ENCODE measurements around the gene SEC24C.
A peak's percentile ranks its signal among the peaks of the same experiment; 100 is the strongest.
"Not testable (repeated sequence)": the region's sequence is repeated elsewhere in the genome, so short reads cannot be mapped to it uniquely, and the experiment has no call there.

Gene SEC24C, protein sequence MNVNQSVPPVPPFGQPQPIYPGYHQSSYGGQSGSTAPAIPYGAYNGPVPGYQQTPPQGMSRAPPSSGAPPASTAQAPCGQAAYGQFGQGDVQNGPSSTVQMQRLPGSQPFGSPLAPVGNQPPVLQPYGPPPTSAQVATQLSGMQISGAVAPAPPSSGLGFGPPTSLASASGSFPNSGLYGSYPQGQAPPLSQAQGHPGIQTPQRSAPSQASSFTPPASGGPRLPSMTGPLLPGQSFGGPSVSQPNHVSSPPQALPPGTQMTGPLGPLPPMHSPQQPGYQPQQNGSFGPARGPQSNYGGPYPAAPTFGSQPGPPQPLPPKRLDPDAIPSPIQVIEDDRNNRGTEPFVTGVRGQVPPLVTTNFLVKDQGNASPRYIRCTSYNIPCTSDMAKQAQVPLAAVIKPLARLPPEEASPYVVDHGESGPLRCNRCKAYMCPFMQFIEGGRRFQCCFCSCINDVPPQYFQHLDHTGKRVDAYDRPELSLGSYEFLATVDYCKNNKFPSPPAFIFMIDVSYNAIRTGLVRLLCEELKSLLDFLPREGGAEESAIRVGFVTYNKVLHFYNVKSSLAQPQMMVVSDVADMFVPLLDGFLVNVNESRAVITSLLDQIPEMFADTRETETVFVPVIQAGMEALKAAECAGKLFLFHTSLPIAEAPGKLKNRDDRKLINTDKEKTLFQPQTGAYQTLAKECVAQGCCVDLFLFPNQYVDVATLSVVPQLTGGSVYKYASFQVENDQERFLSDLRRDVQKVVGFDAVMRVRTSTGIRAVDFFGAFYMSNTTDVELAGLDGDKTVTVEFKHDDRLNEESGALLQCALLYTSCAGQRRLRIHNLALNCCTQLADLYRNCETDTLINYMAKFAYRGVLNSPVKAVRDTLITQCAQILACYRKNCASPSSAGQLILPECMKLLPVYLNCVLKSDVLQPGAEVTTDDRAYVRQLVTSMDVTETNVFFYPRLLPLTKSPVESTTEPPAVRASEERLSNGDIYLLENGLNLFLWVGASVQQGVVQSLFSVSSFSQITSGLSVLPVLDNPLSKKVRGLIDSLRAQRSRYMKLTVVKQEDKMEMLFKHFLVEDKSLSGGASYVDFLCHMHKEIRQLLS

DNA sequence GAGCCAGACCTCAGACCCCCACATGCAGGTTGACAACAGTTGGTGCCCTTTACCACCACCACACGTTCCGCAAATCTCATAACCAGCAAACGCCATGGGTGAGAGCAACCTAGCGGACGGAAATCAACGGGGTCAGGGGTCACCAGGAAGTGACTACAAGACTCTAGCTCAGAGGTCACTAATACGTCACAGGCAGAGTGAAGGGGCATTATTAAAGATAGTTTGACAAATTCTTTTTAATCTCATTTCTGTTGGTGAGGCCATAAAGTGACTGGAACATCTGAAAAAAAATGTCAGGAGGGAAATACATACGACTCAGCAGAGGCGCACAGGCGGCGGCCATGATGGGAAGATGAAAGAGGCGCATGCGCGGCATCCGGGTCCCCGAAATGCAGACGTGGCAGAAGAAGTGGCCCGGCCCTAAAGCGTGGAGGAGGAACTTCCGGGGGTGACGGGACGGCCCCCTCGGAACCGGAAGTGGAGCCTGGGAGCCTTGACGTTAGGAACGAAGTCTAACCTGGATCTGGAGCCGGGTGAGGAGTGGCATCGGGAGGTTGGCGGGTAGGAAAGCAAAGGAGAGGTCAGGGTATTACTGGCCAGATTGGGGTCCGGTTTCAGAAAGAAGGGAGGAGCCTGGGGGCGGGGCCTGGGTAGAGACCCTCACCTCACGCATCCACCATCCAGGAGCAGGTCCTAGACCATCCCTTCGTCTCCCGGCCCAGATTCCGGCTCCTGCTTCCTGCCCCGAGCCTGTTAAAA lies at the start of gene SEC24C:
SEC24C (plus strand) TSS at position 468 of the 759 bp plus-strand sequence. CDS start 2,461 bp downstream, outside the sequence.
- DNase-seq (ENCODE audit: low spot score) = peak; percentile 95

DNA sequence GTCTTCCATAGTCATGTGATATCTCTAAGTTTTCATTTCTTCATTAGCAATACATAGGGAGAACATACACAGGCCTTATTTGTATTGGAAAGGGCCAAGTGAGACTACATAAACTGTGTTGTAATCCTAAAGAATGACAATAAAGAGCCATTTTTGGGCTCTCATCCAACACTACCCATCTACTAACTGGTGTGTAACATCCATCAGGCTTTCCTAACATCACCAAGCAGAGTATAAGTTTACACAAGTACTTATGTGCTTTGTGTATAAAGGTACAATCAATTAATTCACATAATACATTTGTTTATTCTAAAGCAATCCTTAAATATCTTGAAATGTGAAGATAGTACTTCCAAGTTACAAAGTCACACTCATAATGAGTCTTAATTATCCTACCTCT lies 48.9 kb upstream of the SEC24C start:
- not testable (repeated sequence) for DNase-seq (ENCODE audit: low spot score)

DNA sequence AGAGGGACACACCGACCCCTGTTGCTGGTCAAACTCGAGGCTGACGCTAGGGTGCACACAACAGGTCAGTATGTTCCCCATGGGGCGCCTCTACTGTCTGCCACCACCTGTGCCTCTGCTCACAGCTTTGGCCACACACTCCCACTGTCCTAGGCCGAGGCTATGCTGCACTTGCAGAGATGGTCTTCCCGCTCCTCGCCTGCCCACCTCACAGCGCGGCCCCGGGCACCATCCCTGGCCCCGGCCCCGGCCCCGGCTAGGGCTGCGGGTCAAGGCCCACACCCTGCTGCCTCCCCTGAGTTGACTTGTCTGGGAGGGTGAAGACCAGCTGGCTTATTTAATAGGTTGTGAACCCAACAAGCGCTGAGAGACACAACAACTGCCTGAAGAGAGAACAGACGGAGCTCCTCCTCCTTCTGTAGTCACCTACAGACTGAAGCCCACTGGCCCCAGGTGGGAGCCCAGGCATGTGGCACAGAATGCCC lies 46.5 kb upstream of the SEC24C start, which contains the start of gene AGAP5:
AGAP5 (minus strand) TSS at position 435 of the 485 bp plus-strand sequence; CDS start at position 81, 354 bp downstream.
- not testable (repeated sequence) for DNase-seq (ENCODE audit: low spot score)

- DNase-seq (ENCODE audit: low spot score) = not testable (repeated sequence)
These were observed 45.4 kb upstream of the SEC24C start for GRCh38 chr10:73698819-73699218.

- DNase-seq (ENCODE audit: low spot score) = not testable (repeated sequence)
These were observed 40.2 kb upstream of the SEC24C start for GRCh38 chr10:73703924-73704323.

DNA sequence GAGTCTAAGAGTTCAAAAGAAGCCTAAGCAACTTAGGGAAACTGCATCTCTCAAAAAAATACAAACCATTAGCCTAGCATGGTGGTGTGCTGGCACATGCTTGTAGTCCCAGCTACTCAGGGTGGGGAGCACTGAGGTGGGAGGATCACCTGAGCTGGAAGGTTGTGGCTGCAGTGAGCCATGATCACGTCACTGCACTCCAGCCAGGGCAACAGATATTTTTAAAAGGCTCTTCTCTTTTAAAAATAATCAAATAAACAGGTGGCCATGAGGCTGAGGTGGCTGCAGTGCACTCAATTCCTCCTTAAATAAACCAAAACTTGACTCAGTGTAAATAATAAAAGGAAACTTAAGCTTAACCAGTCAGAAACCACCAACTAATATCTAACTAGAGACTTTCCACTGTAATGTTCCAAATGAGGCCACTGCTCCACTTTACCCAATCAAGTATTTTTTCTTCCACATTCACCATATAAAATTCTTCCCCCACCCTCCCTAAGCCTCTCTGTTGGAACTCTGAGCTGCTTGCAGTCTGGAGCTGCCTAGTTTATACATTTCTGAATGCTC lies 38.6 kb upstream of the SEC24C start:
- not testable (repeated sequence) for DNase-seq (ENCODE audit: low spot score)

DNA sequence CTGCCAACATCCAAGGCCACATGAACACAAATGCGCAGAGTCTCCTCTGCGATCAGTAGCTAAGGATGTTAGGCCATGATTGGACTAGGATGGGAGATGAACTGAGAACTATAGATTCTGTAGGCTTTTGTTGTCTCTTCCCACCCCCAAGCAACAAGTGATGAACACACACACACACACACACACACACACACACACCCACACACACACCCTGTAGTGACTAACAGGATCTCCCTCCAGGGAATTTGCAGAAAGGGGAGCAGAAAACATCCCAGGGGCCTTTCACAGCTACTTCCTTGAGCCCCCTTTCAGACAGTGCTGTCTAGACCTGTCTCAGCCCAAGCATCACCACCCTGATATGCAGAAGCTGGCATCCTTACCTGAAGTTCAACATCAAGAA lies 37.7 kb upstream of the SEC24C start:
- DNase-seq (ENCODE audit: low spot score) = not testable (repeated sequence)

DNA sequence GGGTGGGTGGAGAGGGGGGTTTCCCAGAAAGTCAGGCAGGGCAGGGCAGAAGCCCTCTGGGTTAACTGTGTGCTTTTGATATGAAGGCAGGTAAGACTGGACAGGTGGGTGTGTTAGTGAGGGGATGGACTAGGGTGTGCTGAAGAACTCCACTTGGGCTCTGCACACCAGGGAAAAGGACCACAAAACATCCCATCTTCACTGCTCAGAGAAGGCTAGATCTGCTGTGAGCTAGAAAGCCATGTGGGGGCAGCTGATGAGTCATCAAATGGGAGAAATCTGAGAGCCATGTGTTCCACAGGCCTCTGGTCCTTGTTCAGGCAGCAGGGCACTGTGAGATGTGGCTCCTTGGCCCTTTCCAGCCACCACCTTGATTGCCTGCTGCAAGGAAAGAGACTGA lies 36.5 kb upstream of the SEC24C start:
- not testable (repeated sequence) for DNase-seq (ENCODE audit: low spot score)

DNA sequence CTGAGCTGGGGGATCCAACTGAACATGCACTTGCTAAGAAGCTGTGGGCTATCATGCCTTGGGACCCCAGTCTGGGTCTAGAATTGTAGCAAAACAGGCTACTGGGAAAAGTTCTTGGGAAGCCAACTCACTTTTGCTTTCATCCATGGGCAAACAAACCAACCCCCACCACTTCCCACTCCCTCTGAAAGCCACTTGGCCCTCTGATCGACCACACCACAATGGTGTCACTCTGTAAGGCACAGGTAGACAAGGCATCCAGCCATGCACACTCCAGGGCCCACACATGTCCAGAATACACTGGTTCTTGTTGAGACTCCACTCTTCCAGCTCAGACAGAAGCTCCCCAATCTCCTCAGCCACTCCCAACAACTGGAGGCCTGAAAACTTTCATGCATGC lies 36.0 kb upstream of the SEC24C start:
- not testable (repeated sequence) for DNase-seq (ENCODE audit: low spot score)

- DNase-seq (ENCODE audit: low spot score) = not testable (repeated sequence)
These were observed 32.5 kb upstream of the SEC24C start for GRCh38 chr10:73711683-73712082.

GRCh38 chr10:73713912-73714311 lies 30.3 kb upstream of the SEC24C start:
- DNase-seq (ENCODE audit: low spot score) = not testable (repeated sequence)

GRCh38 chr10:73714483-73714882 lies 29.7 kb upstream of the SEC24C start:
- not testable (repeated sequence) for DNase-seq (ENCODE audit: low spot score)

- DNase-seq (ENCODE audit: low spot score) = not testable (repeated sequence)
These were observed 28.7 kb upstream of the SEC24C start for GRCh38 chr10:73715179-73716156.

DNA sequence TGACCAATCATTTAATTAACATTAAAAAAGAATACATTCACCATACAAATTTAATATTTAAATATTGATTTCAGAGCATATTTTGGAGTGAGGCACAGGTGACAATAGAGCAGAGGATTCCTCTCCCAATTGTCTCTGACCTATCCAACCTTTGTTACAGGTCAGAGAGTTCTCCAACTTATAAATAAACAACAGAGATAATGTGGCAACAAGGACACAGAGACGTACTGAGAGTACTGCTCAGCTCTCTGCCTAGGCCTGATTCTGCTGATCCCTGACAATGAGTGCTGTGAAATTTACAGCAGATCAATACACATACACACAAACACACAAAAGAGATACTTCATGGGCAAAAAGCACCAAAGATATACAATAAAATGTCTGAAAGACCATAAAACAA lies 27.9 kb upstream of the SEC24C start:
- DNase-seq (ENCODE audit: low spot score) = no peak

DNA sequence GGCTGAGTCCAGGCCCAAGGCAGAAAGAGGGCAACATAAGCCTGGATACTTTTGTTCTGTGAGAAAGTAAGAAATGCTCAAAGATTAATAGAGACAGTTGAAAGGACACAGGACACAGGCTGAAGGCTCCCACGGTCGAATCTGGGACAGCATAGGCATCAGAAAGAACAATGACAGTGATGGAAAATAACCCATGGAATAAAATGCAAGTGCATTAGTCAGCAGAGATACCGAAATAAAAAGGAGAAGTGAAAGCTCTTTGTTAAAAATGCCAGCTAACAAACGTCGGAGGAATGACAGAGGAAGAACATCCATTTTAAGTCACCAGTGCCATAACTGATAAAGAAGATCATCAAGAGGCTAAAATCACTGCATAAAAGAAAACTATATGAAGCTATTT lies 26.6 kb upstream of the SEC24C start:
- no peak for DNase-seq (ENCODE audit: low spot score)

DNA sequence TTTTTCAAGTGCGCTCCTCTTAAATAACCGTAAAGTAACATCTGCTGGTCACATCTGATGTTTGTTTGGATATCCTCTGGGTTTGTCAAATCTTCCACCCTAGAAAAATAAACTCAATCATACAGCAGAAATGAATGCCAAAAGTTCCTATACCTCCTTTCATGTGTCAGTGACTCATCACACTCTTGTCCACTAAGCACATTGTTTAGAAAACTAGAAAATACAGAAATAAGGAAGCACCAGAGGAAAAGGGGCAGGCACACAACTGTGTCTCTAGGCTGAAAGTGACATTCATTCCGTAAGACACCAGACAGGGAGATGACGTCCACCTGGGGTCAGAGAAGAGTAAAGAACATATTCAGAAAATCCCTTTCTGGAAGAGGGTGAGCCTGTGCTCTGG lies 23.6 kb upstream of the SEC24C start:
- not testable (repeated sequence) for DNase-seq (ENCODE audit: low spot score)

DNA sequence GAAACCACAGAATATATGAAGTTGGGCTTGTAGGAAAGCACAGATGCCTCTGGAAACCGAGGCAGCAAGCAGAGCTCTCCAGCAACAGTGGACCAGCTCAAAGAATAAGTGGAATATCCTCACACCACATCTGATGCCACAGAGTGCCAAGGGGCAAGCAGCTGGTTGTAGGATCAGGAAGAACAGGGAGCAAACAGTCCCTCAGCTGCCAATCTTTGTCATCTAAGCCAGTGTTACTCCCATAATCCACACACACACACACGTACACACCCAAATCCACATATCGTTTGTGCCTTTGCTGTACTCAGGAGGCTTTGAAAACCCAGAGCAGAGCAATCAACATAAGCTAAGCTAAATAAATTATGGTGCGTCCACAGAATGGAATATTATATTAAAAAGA lies 20.7 kb upstream of the SEC24C start:
- no peak for DNase-seq (ENCODE audit: low spot score)

DNA sequence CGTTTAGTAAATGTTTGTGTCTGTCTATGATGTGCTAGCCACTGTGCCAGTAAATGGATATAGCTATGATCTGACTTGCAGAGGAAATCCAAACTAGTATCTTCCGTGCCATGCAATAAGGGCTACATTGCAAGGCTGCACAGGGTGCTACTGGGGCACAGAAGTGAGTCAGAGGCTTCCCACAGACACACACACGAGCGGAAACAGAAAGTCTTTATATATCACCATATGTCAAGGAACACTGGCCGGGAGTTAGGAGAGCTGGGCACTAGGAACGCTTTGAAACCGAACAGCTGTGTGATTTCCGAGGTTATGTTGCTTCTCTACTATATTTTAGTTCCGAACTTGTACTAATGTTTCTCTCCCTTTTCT lies 14.4 kb upstream of the SEC24C start:
- not testable (repeated sequence) for DNase-seq (ENCODE audit: low spot score)

DNA sequence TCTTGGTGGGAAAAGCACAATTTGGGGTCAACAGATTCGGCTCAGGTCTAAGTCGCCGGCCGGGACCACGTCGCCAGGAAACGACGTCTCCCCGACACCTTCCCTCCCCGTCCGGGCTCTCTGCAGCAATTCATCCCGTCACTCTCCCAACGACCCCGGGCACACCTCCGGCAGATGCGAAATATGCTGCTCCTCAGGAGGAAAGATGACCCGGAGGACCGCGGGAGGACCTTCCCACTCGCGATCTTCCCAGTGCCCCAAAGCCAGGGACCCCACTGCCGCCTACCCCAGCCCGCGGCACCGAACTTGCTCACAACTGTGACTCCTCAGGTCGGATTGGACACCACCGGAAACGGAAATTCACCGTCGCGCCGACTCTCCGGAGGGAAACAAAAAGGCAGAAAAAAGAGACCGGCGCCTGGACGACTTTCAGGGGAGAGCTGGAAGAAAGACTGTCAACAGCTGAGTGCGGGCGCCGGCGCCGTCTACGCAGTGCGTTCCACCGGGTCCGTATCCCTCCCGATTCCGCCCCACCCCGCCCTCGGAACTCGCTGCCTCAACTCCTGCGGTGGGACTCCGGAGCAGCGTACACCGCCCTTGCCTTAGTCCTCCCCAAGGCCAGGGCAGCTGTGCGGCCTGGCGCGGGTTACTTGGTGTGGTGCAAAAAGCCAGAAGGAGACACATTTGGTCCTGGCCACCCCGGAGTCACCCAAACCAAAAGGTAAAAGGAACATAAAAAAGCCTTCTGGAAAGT lies 13.8 kb upstream of the SEC24C start:
- peak; percentile 81 for DNase-seq (ENCODE audit: low spot score)
